ENCODE data around the gene PLPPR1. TPM values are rescaled to one million over a fixed set of nuclear protein-coding genes. Genes with fewer than 3 reads are reported as not detected.
"Not testable (repeated sequence)": the region's sequence is repeated elsewhere in the genome, so short reads cannot be mapped to it uniquely, and the experiment has no call there.

Gene PLPPR1
- total RNA-seq, 1 experiment from 2014 or later, result not detected

GRCh38 chr9:101326035-101326434, 297.5 kb downstream of the PLPPR1 start:
- DNase-seq (ENCODE audit: low read depth, low spot score) (no peak), ATAC-seq (no peak)
- TF ChIP-seq TCF7L2 (IDR thresholded peaks at IDR 0.05; ENCODE audit: low read depth, low read length) (no peak), POLR2AphosphoS5 (IDR thresholded peaks at IDR 0.05; ENCODE audit: low read depth, low read length) (no peak)
- no peak overlapping the region for H3K4me3 ChIP-seq (ENCODE audit: low read depth in 2 of 2, low read length in 2 of 2)
- no peaks in the 10 kb centered on the region for H3K36me3 ChIP-seq (ENCODE audit: control insufficient read depth, insufficient read depth, low read length)
- H3K9me3 ChIP-seq (ENCODE audit: control insufficient read depth, insufficient read depth, low read depth, low read length), result no peaks in the 10 kb centered on the region
- no TSS peak for BruUV-seq (replicated peaks)
- intact Hi-C loops (cut with micrococcal nuclease; ENCODE audit: unreplicated experiment), result no loop called here
- in situ Hi-C loops (cut with HindIII; ENCODE audit: low pct_unique_long_range_greater_than_20kb, low sequenced_read_pairs), result no loop called here
- H3K27me3 ChIP-seq (ENCODE audit: control insufficient read depth, insufficient read depth, low read length), result no peaks in the 10 kb centered on the region
- CTCF ChIA-PET, result interaction anchor here (0.5 kb wide), 1 partner anchor 505 kb away, joined by 3 read pairs; no protein-coding TSS in a partner anchor
- no peaks in the 10 kb centered on the region for H3K4me1 ChIP-seq (ENCODE audit: control insufficient read depth, insufficient read depth, low read length)
- H3K27ac ChIP-seq (ENCODE audit: low read length), result no peak overlapping the region
- POLR2A ChIA-PET, result no interaction called here

GRCh38 chr9:101326501-101326900, 298.0 kb downstream of the PLPPR1 start:
- intact Hi-C loops (cut with micrococcal nuclease; ENCODE audit: unreplicated experiment), result no loop called here
- no peaks in the 10 kb centered on the region for H3K27me3 ChIP-seq (ENCODE audit: control insufficient read depth, insufficient read depth, low read length)
- DNase-seq (ENCODE audit: low read depth, low spot score) (no peak), ATAC-seq (no peak)
- H3K27ac ChIP-seq (ENCODE audit: low read length), result no peak overlapping the region
- no peaks in the 10 kb centered on the region for H3K4me1 ChIP-seq (ENCODE audit: control insufficient read depth, insufficient read depth, low read length)
- ChIA-PET CTCF (interaction anchor here (0.5 kb wide), 1 partner anchor 505 kb away, joined by 3 read pairs; no protein-coding TSS in a partner anchor), POLR2A (no interaction called here)
- TF ChIP-seq TCF7L2 (IDR thresholded peaks at IDR 0.05; ENCODE audit: low read depth, low read length), result no peak
- TF ChIP-seq CTCF (IDR thresholded peaks at IDR 0.05), result no peak
- no peak for TF ChIP-seq REST (IDR thresholded peaks at IDR 0.05; ENCODE audit: insufficient read depth in 1 of 2, low read depth in 2 of 2, low read length in 1 of 2)
- no peak for TF ChIP-seq POLR2AphosphoS5 (IDR thresholded peaks at IDR 0.05; ENCODE audit: low read depth, low read length)
- no peak for TF ChIP-seq SIN3A (IDR thresholded peaks at IDR 0.05; ENCODE audit: borderline replicate concordance, insufficient read depth, low read depth, low read length)
- no peaks in the 10 kb centered on the region for H3K9me3 ChIP-seq (ENCODE audit: control insufficient read depth, insufficient read depth, low read depth, low read length)
- H3K4me3 ChIP-seq (ENCODE audit: low read depth in 2 of 2, low read length in 2 of 2), result no peak overlapping the region
- BruUV-seq (replicated peaks), result no TSS peak
- no peaks in the 10 kb centered on the region for H3K36me3 ChIP-seq (ENCODE audit: control insufficient read depth, insufficient read depth, low read length)
- in situ Hi-C loops (cut with HindIII; ENCODE audit: low pct_unique_long_range_greater_than_20kb, low sequenced_read_pairs), result no loop called here

- H3K4me3 ChIP-seq (ENCODE audit: low read depth in 2 of 2, low read length in 2 of 2); H3K27me3 ChIP-seq (ENCODE audit: control insufficient read depth, insufficient read depth, low read length); H3K27ac ChIP-seq (ENCODE audit: low read length); in situ Hi-C loops (cut with HindIII; ENCODE audit: low pct_unique_long_range_greater_than_20kb, low sequenced_read_pairs); DNase-seq (ENCODE audit: low read depth, low spot score); BruUV-seq (replicated peaks); H3K36me3 ChIP-seq (ENCODE audit: control insufficient read depth, insufficient read depth, low read length); H3K9me3 ChIP-seq (ENCODE audit: control insufficient read depth, insufficient read depth, low read depth, low read length); ATAC-seq; intact Hi-C loops (cut with micrococcal nuclease; ENCODE audit: unreplicated experiment); H3K4me1 ChIP-seq (ENCODE audit: control insufficient read depth, insufficient read depth, low read length); CTCF ChIA-PET; POLR2A ChIA-PET: not testable (repeated sequence)
Observed at GRCh38 chr9:101327422-101327909, 298.9 kb downstream of the PLPPR1 start.

Data from Panc1 (cell line).